Bronchial epithelial cell (primary cell): ENCODE measurements around the gene TENM3. TPM values are rescaled to one million over a fixed set of nuclear protein-coding genes. Genes with fewer than 3 reads are reported as not detected.

Experiments
- DNase-seq: peaks from one replicate; pipeline ENCODE4 v3.0.0-alpha.2; 2010; ENCODE audit warnings: low read depth
- FAIRE-seq: peaks from 2 replicates; lab custom pipeline; 2011; peaks lifted over from hg19 to GRCh38; lab: Jason Lieb, UNC
- H3K27me3 ChIP-seq: 2 replicates; pipeline ENCODE4 v1.5.1; 2011; ENCODE audit warnings: low read length; ENCODE audit not compliant: control insufficient read depth, insufficient read depth
- H3K36me3 ChIP-seq: 2 replicates; pipeline ENCODE4 v1.5.1; 2011; ENCODE audit warnings: low read length; ENCODE audit not compliant: control insufficient read depth, insufficient read depth
- H3K4me3 ChIP-seq: 2 replicates; pipeline ENCODE4 v1.5.1; 2011; ENCODE audit warnings: mild to moderate bottlenecking, low read depth, low read length, control low read depth
- CTCF ChIP-seq: IDR thresholded peaks from 2 replicates; pipeline ENCODE4 v1.5.1; 2011; ENCODE audit warnings: mild to moderate bottlenecking, moderate library complexity, low read length, control low read depth, inconsistent platforms; ENCODE audit not compliant: insufficient read depth, severe bottlenecking
- total RNA-seq: library from RNA; depleted of rRNA; stranded (reverse); fragments of >200 nt; gene quantifications from 2 replicates; pipeline ENCODE4 v1.2.1, GENCODE V29; 2014

TENM3 gene
- total RNA-seq, 1 donor from 2014 or later = 1.3 TPM

- FAIRE-seq = no peak
Observed at GRCh38 chr4:182286931-182287330, 43.7 kb downstream of the TENM3 start.

GRCh38 chr4:182288534-182288933 lies 45.3 kb downstream of the TENM3 start:
- Histone ChIP-seq H3K36me3 (no peaks in the 10 kb centered on the region), H3K27me3 (no peaks in the 10 kb centered on the region), H3K4me3 (no peak overlapping the region)
- FAIRE-seq (no peak), DNase-seq (no peak)
- TF ChIP-seq CTCF = no peak

More at GRCh38 chr4:182286931-182287330, 43.7 kb downstream of the TENM3 start:
- H3K4me3 ChIP-seq = no peak overlapping the region
- no peaks in the 10 kb centered on the region for H3K36me3 ChIP-seq
- no peak for DNase-seq
- no peaks in the 10 kb centered on the region for H3K27me3 ChIP-seq
- TF ChIP-seq CTCF = no peak

GRCh38 chr4:182289809-182290208 lies 46.6 kb downstream of the TENM3 start:
- no peak for TF ChIP-seq CTCF
- FAIRE-seq (no peak), DNase-seq (no peak)
- Histone ChIP-seq H3K36me3 (no peaks in the 10 kb centered on the region), H3K27me3 (no peaks in the 10 kb centered on the region), H3K4me3 (no peak overlapping the region)

GRCh38 chr4:182291175-182291574 lies 48.0 kb downstream of the TENM3 start:
- no peak for FAIRE-seq
- Histone ChIP-seq H3K27me3 (no peaks in the 10 kb centered on the region), H3K4me3 (no peak overlapping the region), H3K36me3 (no peaks in the 10 kb centered on the region)
- no peak for TF ChIP-seq CTCF
- no peak for DNase-seq

GRCh38 chr4:182291597-182292270 lies 48.5 kb downstream of the TENM3 start:
- TF ChIP-seq CTCF = no peak
- peak; percentile 94 for FAIRE-seq
- DNase-seq = no peak

GRCh38 chr4:182292612-182293011 lies 49.4 kb downstream of the TENM3 start:
- TF ChIP-seq CTCF = no peak
- Histone ChIP-seq H3K4me3 (no peak overlapping the region), H3K27me3 (no peaks in the 10 kb centered on the region), H3K36me3 (no peaks in the 10 kb centered on the region)
- DNase-seq = no peak
- no peak for FAIRE-seq

More at GRCh38 chr4:182291597-182292270, 48.5 kb downstream of the TENM3 start:
- no peaks in the 10 kb centered on the region for H3K36me3 ChIP-seq
- no peaks in the 10 kb centered on the region for H3K27me3 ChIP-seq
- no peak overlapping the region for H3K4me3 ChIP-seq
